Suprapubic skin (tissue), 4 donors: ENCODE results near the gene CFAP53. TPM values are rescaled to one million over a fixed set of nuclear protein-coding genes. Genes with fewer than 3 reads are reported as not detected.

ENCODE experiments used
- DNase-seq, 2 donors: peaks; one replicate each; pipeline ENCODE4 v3.0.0-alpha.2; 2019; ENCODE audit warnings: low spot score in 2 of 2
- H3K27ac ChIP-seq: fragments of 200-600 bp; sonication (generic); one replicate; pipeline ENCODE4 v1.5.1; 2019
- H3K27me3 ChIP-seq: fragments of 200-600 bp; sonication (generic); one replicate; pipeline ENCODE4 v1.5.1; 2019
- H3K36me3 ChIP-seq: fragments of 200-600 bp; sonication (generic); one replicate; pipeline ENCODE4 v1.5.1; 2019
- H3K4me1 ChIP-seq: fragments of 200-600 bp; sonication (generic); one replicate; pipeline ENCODE4 v1.5.1; 2019
- H3K4me3 ChIP-seq: fragments of 200-600 bp; sonication (generic); one replicate; pipeline ENCODE4 v1.5.1; 2019; ENCODE audit warnings: mild to moderate bottlenecking
- H3K9me3 ChIP-seq: fragments of 200-600 bp; sonication (generic); one replicate; pipeline ENCODE4 v1.5.1; 2019
- CTCF ChIP-seq, 2 donors: fragments of 200-600 bp in 1 of 2; fragments of 450-650 bp in 1 of 2; sonication (generic) in 1 of 2; IDR thresholded peaks; one replicate each; pipeline ENCODE4 v1.5.1; 2016 to 2019; ENCODE audit warnings: antibody characterized with exemption in 2 of 2, mild to moderate bottlenecking in 1 of 2, moderate library complexity in 1 of 2
- EP300 ChIP-seq: sonication (generic); formaldehyde crosslinking; IDR thresholded peaks from one replicate; pipeline ENCODE4 v1.6.1; 2017; ENCODE audit warnings: antibody characterized with exemption
- POLR2A ChIP-seq, 2 donors: fragments of 450-650 bp; IDR thresholded peaks; one replicate each; pipeline ENCODE4 v1.6.1; 2017; ENCODE audit warnings: antibody characterized with exemption in 2 of 2, mild to moderate bottlenecking in 2 of 2, moderate library complexity in 2 of 2
- POLR2AphosphoS5 ChIP-seq, 3 donors: sonication (generic); formaldehyde crosslinking; IDR thresholded peaks; one replicate each; pipeline ENCODE4 v1.6.1; 2017; ENCODE audit warnings: antibody characterized with exemption in 3 of 3
- WGBS: methylation state at CpG from one replicate; pipeline ENCODE4 v1.1.5; 2018; 5-methylcytosine and 5-hydroxymethylcytosine counted together
- total RNA-seq, 4 donors: library from RNA; depleted of rRNA; stranded (reverse); fragments of >200 nt; gene quantifications; one replicate each; pipeline ENCODE4 v1.1.0, GENCODE V29; 2016

CFAP53 gene
- total RNA-seq, 4 donors from 2014 or later = 0.34 TPM; not detected in 3

- no peak overlapping the region for H3K27ac ChIP-seq
- no peak for TF ChIP-seq POLR2AphosphoS5 (IDR thresholded peaks at IDR 0.05)
- TF ChIP-seq CTCF (IDR thresholded peaks at IDR 0.05) = no peak
- no peak for TF ChIP-seq POLR2A (IDR thresholded peaks at IDR 0.05)
- TF ChIP-seq EP300 = no peak
- no peak overlapping the region for H3K4me3 ChIP-seq
- DNase-seq = no peak
- H3K9me3 ChIP-seq = no peaks in the 10 kb centered on the region
- H3K36me3 ChIP-seq = peaks cover 49% of the 10 kb centered on the region
- 96% methylated on average over 7 of the region's 7 CpGs for WGBS
- H3K27me3 ChIP-seq = no peaks in the 10 kb centered on the region
- H3K4me1 ChIP-seq = peaks cover 26% of the 10 kb centered on the region
Measured at GRCh38 chr18:50279752-50280151, 13.5 kb upstream of the CFAP53 start.

- Histone ChIP-seq H3K4me1 (peaks cover 26% of the 10 kb centered on the region), H3K36me3 (peaks cover 49% of the 10 kb centered on the region), H3K4me3 (no peak overlapping the region), H3K9me3 (no peaks in the 10 kb centered on the region), H3K27ac (no peak overlapping the region), H3K27me3 (no peaks in the 10 kb centered on the region)
- 68% methylated on average over 6 of the region's 6 CpGs for WGBS
- no peak for DNase-seq
- no peak for TF ChIP-seq POLR2AphosphoS5 (IDR thresholded peaks at IDR 0.05)
- TF ChIP-seq POLR2A (IDR thresholded peaks at IDR 0.05) = no peak
- TF ChIP-seq CTCF (IDR thresholded peaks at IDR 0.05) = no peak
- no peak for TF ChIP-seq EP300
Measured at GRCh38 chr18:50277942-50278341, 11.6 kb upstream of the CFAP53 start.

GRCh38 chr18:50276452-50276851, 10.2 kb upstream of the CFAP53 start:
- H3K4me3 ChIP-seq = no peak overlapping the region
- H3K27me3 ChIP-seq = no peaks in the 10 kb centered on the region
- H3K27ac ChIP-seq = no peak overlapping the region
- no peak for TF ChIP-seq POLR2AphosphoS5 (IDR thresholded peaks at IDR 0.05)
- H3K4me1 ChIP-seq = peaks cover 22% of the 10 kb centered on the region
- DNase-seq = no peak
- 87% methylated on average over 4 of the region's 4 CpGs for WGBS
- peaks cover 57% of the 10 kb centered on the region for H3K36me3 ChIP-seq
- H3K9me3 ChIP-seq = no peaks in the 10 kb centered on the region

- Histone ChIP-seq H3K4me1 (peaks cover 19% of the 10 kb centered on the region), H3K9me3 (no peaks in the 10 kb centered on the region), H3K27ac (no peak overlapping the region), H3K36me3 (peaks cover 65% of the 10 kb centered on the region), H3K4me3 (no peak overlapping the region), H3K27me3 (no peaks in the 10 kb centered on the region)
- no peak for DNase-seq
- TF ChIP-seq POLR2AphosphoS5 (IDR thresholded peaks at IDR 0.05) (no peak), EP300 (no peak), CTCF (IDR thresholded peaks at IDR 0.05) (no peak), POLR2A (IDR thresholded peaks at IDR 0.05) (no peak)
- 91% methylated on average over 12 of the region's 19 CpGs for WGBS
Measured at GRCh38 chr18:50275503-50276036, 9.3 kb upstream of the CFAP53 start.

GRCh38 chr18:50274941-50275340, 8.6 kb upstream of the CFAP53 start:
- H3K27ac ChIP-seq = no peak overlapping the region
- H3K27me3 ChIP-seq = no peaks in the 10 kb centered on the region
- TF ChIP-seq POLR2AphosphoS5 (IDR thresholded peaks at IDR 0.05) (no peak), EP300 (no peak), POLR2A (IDR thresholded peaks at IDR 0.05) (no peak), CTCF (IDR thresholded peaks at IDR 0.05) (no peak)
- peaks cover 66% of the 10 kb centered on the region for H3K36me3 ChIP-seq
- DNase-seq = no peak
- no peaks in the 10 kb centered on the region for H3K9me3 ChIP-seq
- WGBS = 98% methylated on average over 10 of the region's 10 CpGs
- no peak overlapping the region for H3K4me3 ChIP-seq
- H3K4me1 ChIP-seq = peaks cover 13% of the 10 kb centered on the region

- Histone ChIP-seq H3K36me3 (peaks cover 75% of the 10 kb centered on the region), H3K9me3 (no peaks in the 10 kb centered on the region), H3K4me1 (peaks cover 4% of the 10 kb centered on the region), H3K4me3 (no peak overlapping the region), H3K27ac (no peak overlapping the region), H3K27me3 (no peaks in the 10 kb centered on the region)
- no peak for TF ChIP-seq POLR2AphosphoS5 (IDR thresholded peaks at IDR 0.05)
- no peak for TF ChIP-seq POLR2A (IDR thresholded peaks at IDR 0.05)
- no peak for TF ChIP-seq EP300
- WGBS = 93% methylated on average over 17 of the region's 17 CpGs
- DNase-seq = no peak
Measured at GRCh38 chr18:50274044-50274442, 7.7 kb upstream of the CFAP53 start.
